Cardiac fibroblast (primary cell): Measurements from ENCODE around the gene CACNB4.
"Not testable (repeated sequence)": the region's sequence is repeated elsewhere in the genome, so short reads cannot be mapped to it uniquely, and the experiment has no call there.

Experiments used
- DNase-seq, 2 donors: peaks; one replicate each; pipeline versions ENCODE4 v3.0.0 to v3.0.0-alpha.2; 2010; ENCODE audit warnings: low read depth in 2 of 2
- H3K4me3 ChIP-seq, 2 donors: replicated peaks in 1 of 2; 1 replicate in 1 of 2; 2 replicates in 1 of 2; pipeline ENCODE4 v1.5.1; 2011; ENCODE audit warnings: low read depth in 2 of 2, low read length in 2 of 2, mild to moderate bottlenecking in 2 of 2, moderate library complexity in 1 of 2
- TF ChIP-seq, protein P1 (sequence below): IDR thresholded peaks from one replicate; pipeline ENCODE4 v1.5.1; 2011; ENCODE audit warnings: low read depth, mild to moderate bottlenecking, low read length, inconsistent platforms

Gene CACNB4

DNA sequence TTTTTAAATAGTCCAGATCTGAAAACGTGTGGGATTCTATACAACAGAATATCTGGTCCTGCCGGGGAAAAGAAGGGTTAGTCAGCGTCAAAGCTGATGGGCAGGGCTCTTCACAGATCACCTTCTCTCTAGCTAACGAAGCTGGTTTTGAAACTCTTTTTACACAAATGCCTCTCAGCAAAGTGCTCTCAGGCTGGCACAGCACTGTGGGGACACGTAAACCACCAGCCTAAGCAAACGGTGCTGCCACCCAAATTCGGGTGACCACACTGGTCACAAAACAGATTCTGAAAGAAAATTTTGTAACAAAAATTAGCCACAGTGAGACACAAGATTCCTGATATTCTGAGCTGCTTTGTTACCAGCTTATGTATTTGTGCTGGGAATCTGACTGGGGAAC, 217.5 kb downstream of the CACNB4 start:
- TF ChIP-seq, protein P1, sequence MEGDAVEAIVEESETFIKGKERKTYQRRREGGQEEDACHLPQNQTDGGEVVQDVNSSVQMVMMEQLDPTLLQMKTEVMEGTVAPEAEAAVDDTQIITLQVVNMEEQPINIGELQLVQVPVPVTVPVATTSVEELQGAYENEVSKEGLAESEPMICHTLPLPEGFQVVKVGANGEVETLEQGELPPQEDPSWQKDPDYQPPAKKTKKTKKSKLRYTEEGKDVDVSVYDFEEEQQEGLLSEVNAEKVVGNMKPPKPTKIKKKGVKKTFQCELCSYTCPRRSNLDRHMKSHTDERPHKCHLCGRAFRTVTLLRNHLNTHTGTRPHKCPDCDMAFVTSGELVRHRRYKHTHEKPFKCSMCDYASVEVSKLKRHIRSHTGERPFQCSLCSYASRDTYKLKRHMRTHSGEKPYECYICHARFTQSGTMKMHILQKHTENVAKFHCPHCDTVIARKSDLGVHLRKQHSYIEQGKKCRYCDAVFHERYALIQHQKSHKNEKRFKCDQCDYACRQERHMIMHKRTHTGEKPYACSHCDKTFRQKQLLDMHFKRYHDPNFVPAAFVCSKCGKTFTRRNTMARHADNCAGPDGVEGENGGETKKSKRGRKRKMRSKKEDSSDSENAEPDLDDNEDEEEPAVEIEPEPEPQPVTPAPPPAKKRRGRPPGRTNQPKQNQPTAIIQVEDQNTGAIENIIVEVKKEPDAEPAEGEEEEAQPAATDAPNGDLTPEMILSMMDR = no peak
- DNase-seq = no peak
- no peak overlapping the region for H3K4me3 ChIP-seq

DNA sequence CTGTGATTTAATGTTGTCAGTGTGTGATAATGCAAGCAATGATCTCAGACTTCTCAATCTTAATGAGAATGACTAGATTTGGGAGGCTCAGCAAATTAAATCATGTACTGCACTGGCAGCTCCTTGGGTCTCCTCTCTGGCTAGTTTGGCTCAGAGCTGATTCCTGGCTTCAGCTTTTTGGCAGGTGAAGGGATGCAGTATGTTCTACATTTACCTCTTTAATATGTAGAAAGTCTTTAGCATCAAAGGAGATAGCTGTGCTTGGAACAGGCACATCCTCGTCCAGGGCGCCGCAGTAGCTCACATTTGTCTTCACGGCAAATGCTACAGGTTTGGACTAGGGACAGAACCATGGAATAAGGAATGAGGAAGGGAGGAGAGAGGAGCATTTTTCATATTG, 218.3 kb downstream of the CACNB4 start:
- TF ChIP-seq, protein P1 = no peak
- no peak for DNase-seq
- no peak overlapping the region for H3K4me3 ChIP-seq

DNA sequence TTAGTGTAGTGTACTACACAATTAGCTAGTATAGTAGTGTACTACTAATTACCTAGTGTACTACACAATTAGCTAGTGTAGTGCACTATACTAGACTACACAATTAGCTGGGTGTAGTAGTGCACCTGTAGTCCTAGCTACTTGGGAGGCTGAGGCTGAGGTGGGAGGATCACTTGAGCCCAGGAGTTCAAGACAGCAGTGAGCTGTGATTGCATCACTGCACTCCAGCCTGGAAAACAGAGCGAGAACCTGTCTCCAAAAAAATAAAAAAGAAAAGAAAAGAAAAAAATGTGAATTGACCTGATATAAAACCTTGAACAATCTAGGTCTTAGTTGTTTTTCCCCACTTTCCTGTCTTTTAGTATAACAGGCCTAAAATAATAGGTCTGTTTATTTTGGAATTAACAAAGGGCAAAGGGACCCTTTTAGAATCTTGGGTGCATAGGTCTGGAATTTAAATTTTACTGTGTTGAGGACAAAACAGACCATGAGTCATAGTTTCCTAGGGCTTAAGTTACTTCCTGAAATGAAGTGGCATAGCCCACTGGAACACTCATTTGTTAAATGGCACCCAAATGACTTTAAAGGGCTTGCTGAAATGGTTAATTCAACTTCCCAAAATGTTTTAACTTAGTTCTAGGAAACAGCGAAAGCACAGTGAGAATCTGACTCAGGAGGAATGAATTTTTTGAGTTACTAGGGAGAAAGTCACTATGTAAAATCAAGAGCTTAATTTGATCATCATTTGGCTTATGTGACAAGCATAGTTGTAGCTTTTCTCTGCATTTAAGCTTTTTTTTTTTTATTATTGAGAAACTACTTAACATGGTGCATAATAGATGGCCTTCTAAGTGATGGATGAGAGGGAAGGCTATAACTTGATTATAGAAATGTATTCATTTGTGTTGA, 219.9 kb downstream of the CACNB4 start:
- DNase-seq = peak; percentile 31 to 41
- TF ChIP-seq, protein P1 = no peak
- no peak overlapping the region for H3K4me3 ChIP-seq

DNA sequence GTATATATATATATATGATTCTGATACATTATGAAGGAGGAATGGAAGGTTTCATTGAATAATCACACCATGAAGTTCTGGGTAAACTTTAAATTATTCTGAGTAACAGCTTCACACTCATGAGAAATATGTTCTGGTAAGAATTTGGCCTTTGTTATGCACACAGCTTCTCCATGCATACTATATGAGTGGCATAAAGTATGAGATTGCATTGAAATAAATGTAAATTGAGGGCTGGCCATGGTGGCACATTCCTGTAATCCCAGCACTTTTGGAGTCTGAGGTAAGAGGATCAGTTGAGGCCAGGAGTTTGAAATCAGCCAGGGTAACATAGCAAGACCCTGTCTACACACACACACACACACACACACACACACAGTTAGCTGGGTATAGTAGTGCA, 220.6 kb downstream of the CACNB4 start:
- H3K4me3 ChIP-seq = no peak overlapping the region
- DNase-seq = no peak
- TF ChIP-seq, protein P1 = no peak

DNA sequence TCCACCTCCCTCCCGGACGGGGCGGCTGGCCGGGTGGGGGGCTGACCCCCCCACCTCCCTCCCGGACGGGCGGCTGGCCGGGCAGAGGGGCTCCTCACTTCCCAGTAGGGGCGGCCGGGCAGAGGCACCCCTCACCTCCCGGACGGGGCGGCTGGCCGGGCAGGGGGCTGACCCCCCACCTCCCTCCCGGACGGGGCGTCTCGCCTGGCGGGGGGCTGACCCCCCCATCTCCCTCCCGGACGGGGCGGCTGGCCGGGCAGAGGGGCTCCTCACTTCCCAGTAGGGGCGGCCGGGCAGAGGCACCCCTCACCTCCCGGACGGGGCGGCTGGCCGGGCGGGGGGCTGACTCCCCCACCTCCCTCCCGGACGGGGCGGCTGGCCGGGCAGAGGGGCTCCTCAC, 223.2 kb downstream of the CACNB4 start:
- not testable (repeated sequence) for DNase-seq, H3K4me3 ChIP-seq

DNA sequence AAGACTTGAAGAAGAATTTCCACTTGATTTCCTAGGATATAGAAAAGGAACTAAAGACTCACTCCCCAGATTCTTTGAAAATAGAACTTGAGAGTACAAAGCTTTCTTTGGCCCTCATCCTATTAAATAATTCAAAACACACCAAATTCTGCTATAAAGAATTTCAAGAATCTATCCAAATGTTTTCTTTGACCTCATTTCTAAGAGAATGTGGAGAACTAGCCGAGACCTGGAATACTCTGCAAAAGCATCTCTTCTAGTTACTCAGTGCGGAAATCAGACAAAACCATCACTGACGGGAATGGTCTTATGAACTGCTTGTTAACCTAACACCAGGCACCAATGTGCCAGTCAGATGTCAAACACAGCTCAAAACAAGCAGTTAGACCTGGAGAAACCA, 226.4 kb downstream of the CACNB4 start:
- H3K4me3 ChIP-seq = no peak overlapping the region
- no peak for DNase-seq
- TF ChIP-seq, protein P1 = no peak

DNA sequence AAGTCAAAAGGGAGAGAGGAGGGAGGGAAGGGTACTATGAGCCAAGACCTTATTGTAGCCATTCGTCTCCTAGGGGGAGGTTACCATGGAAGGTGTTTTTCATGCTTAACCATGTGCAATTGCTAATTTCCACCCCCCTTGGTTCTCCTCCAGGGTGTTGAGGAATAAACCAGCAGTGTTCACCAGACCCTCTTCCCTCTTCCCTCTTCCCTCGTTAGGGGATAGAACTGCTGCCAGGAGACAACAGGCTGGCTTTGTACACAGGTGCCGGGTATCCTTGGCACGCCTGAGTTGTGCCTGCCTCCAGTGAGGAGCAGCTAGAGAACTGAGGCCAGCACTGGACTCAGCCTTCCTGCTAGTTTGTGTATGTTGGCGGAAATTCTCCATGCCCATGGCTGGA, 229.6 kb downstream of the CACNB4 start:
- no peak overlapping the region for H3K4me3 ChIP-seq
- TF ChIP-seq, protein P1 = no peak
- no peak for DNase-seq
